GM12873 (cell line): Measurements from ENCODE around the gene MEGF6.
A peak's percentile ranks its signal among the peaks of the same experiment; 100 is the strongest.

Experiments used
- CTCF ChIP-seq: IDR thresholded peaks from 2 replicates; pipeline ENCODE4 v1.5.1; 2012; ENCODE audit warnings: low read depth, mild to moderate bottlenecking, moderate library complexity, low read length, control low read depth; ENCODE audit not compliant: insufficient read depth; ENCODE audit errors: missing control alignments

MEGF6 gene

GRCh38 chr1:3566951-3567804, 44.1 kb downstream of the MEGF6 start:
- TF ChIP-seq CTCF = no peak

DNA sequence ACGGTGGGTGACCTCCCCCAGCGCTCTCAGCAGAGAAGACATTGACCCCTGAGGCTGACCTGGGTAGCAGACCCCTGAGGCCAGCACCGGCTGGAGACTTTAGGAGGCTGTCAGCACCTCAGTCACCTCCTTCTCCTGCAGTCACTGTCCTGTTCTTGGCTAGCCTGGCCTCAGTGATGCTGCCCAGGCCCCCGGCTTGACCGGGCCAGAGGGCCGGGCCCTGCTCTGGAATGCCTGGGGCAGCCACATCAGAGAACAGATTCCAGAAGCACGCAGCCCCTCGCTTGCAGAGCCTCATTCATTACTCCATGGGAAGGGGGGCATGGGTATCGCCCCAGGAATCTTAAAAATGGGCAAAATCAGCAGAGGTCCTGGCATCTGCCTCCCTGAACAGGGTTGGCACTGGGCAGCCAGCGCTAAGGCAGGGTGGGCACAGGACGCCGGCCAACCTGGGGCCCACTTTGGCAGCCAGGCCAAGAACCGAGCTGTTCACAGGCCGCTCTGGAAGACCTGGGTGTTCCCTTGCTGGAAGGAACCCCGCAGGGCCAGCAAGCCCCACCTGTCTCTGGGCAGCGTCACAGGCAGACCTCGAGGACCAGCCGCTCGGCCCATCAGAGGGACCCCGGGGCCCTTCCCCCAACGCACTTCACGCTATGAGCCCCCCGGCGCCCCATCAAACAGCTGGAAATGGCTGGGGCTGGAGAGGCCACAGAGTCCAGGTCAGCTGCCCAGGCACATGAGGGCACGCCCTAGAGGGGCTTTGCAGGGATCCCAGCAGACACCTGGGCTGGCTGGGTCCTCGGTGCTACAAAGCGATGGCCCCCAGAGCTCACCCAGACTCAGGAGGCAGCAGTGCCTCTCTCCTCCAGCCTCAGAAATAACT, 45.1 kb downstream of the MEGF6 start:
- no peak for TF ChIP-seq CTCF

- peak; percentile 77 for TF ChIP-seq CTCF
Measured at GRCh38 chr1:3564921-3565831, 46.1 kb downstream of the MEGF6 start.

GRCh38 chr1:3563610-3564009, 47.7 kb downstream of the MEGF6 start:
- no peak for TF ChIP-seq CTCF

GRCh38 chr1:3563125-3563524, 48.2 kb downstream of the MEGF6 start:
- TF ChIP-seq CTCF = no peak

DNA sequence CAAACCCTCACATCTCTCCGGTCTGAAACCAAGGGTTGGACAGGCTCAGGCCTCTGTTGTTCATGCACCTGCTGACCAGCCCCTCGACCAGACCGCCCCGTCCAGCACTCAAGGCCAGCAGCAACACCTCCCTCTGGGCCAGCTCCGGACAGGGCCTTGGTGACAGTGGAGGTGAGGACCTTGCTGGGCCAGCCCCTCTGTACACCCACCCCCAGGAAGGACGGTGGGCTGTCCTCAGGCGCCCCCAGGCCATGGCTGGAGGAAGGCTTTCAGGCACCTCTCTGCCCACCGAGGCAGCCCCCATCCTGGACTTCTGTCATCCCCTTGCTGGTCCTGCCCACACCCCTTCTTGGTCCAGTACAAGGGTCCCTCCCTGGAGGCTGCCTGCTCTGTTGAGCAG, 48.6 kb downstream of the MEGF6 start:
- TF ChIP-seq CTCF = no peak

GRCh38 chr1:3561702-3562101, 49.6 kb downstream of the MEGF6 start:
- TF ChIP-seq CTCF = no peak
